EL (cell line): ENCODE measurements around the gene DDX49.
"Not testable (repeated sequence)": the region's sequence is repeated elsewhere in the genome, so short reads cannot be mapped to it uniquely, and the experiment has no call there.

ENCODE experiments used
- DNase-seq: peaks from one replicate; pipeline ENCODE4 v3.0.0-alpha.2; 2016

Gene DDX49

DNA sequence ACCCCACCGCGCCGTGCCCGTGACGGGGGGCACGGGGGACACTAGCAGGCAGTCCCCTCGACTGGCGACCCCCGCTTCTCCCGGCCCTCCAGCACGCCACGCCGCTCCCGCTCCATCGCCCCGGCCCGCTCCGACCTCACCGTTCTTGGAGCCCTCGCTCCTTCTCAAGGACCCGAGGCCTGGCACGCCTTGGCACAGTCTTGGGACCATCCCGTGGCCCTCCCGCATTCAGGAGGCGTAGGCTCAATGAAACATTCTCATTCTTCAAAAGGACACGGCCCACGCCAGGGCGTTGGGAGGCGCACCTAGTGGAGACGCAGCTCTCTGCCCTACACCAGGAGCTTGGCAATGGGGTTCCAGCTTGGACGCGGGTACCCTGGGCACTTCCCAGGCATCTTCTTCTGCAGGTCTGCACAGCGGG is 23.1 kb upstream of the DDX49 start:
- peak; percentile 21 for DNase-seq

DNA sequence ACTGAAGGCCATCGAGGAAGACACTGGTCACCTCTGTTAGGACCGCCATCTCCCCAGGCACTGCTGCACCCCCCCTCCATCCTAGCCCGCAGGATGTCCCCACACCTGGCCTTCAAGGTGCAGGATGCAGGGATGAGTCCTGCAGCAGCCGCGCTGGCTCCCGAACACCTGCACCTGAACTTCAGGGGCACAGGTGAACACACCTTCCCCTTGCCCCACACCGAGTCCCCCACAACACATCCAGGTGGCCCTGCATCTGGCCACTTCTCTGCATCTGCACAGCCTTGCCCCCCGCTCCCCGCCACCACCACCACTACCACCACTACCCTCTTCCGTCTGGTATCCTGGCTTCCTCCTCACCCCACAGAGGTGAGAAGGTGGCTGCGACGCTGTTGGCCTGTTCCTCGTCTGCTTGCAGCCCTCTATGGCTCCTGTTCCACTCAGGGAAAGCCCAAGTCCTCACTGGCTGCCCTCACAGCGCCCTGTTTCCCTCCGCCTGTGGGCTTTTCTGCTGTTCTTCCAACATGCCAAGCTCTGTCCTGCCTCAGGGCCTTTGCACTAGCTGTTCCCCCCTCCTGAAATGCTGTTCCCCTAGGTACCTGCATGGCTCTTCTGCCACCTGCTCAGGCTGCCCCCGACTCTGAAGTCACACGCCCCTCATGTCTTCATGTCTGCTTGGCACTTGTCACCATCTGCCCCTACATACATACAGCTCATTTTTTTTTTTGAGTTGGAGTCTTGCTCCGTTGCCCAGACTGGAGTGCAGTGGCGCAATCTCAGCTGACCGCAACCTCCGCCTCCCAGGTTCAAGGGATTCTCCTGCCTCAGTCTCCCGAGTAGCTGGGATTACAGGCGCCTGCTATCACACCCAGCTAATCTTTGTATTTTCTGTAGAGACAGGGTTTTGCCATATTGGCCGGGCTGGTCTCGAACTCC is 22.2 kb upstream of the DDX49 start:
- DNase-seq: no peak

DNA sequence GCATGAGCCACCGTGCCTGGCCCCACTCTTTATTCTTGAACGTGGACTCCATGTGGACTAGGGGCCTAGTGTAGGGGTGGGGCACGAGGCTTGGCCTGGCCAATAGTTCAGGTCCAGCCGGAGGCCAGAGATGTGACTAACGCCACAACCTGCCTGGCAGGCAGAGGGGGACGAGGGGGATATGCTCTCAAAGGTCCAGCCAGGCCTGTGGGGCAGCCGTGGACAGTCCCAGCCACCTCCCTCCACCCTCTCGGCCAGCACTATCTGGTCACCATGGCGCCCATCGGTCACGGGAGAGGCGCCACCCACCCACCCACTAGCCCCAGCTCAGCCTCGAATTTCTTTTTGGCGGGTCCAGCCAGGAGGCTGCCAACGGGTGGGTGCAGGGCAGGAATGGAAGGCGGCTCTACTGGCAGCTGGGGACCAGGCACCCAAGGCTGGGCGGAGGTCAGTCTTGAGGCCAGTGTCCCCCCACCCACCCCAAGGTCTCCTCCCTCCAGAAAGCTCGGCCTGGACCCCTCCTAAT is 21.4 kb upstream of the DDX49 start:
- DNase-seq: no peak

DNA sequence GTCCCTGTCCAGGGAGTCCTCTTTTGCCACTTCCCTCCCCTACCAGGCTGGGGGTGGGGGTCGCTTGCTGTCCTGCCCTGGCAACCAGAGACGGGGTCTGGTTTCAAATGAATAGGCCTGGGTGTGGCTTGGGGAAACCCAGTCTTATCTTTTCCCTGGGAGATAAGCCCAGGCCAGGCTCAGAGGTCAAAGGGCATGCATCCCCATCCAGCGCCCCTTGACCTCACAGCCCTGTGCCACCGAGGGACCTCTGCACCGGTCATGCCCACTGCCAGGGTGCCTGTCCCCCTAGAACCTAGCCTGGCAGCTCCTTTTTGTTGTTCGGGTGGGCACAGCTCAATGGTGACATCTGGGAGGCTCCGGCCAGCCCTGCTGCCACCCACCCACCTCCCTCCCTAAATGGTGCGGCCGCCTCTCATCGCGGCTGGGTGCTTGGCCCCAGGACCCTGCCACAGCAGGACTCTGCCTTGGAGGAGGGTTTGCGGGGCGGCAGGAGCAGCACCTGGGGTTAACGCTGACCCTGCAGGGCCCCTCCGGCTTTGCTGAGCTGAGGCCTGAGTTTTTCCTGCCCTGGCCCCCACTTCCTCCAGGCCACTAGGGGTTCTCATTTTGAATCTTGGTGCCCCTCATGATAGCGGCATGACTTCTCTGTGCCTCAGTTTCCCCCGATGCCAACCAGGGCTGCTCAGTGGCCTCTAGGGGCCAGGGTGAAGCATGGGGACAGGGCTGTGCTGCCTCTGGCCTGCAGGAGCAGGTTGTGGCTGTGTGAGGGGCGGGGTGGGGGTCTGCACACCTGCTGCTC is 20.7 kb upstream of the DDX49 start:
- DNase-seq: no peak

DNA sequence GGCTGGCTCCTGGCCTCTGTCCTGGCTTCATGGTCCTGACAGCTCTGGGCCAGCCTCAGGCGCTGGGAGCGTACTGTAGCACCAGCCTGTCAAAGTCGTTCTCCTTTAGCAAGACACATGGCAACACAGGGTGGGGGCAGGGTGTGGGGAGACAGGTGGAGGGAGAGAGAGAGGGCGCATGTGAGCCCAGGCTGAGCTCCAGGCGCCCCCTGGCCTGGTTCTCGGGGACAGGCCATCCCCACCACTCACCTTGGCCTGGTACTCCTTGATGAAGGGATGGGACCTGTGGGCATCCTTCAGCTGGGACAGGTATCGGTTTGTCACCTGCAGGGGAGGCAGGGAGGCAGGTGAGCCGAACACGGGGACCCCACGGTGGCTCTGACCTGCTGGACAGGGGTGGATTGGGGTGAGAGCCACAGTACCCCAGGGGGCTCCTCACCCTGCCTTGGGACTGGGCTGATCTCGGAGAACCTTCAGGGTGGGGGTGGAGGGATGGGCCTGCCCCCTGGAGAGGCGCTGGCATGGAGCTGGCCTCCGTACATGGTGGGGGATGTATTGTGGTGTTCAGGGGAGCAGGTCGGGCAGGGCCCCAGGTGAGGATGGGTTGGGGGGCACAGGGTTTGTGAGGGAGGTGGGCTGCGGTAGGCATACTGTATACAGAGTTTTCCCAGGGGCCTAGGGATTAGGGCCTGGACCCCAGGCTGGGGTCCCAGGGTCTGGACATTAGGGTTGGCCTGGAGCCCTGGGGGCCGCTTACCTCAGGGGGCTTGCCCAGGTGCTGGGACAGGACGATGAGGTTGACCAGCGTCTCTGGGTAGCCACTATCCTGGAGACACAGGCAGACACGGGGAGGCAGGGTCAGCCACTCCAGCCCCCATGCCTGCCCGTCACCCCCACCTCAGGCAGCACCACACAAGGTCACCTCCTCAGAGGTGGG is 19.6 kb upstream of the DDX49 start:
- DNase-seq: no peak

DNA sequence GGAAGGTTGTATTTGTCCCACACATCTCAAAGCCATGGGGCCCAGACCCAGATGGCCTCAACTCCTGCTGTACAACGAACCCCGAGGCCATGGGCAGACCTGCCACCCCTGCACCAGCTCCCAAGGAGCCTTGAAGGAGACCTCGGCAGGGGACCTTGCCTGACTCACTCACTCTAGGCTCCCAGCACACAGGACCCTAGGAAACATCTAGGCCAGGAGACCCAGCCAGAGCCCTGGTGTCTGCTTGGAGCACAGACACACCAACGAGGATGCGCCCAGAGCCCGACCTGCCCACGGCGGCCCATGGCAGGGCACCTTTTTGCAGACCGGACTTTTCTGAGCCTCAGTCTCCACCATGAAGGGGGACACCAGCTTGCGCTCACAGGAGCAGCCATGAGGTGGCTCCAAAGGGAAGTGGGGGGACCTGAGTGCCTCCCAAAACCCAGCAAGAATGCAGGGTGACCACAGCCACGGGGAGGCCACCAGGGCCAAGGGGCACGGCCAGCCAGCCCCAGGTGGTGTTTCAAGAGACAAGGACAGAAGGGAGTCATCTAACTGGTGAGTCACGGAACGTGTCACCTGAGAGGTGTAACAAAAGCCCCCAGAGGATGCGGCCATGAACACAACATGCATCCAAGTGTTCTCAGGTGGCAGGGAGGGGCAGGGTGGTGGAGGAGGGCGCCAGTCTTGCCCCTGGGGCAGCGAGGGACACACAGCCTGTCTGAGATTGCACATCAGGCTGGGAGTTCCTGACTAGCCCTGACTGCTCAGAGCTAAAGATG is 18.6 kb upstream of the DDX49 start:
- no peak for DNase-seq

DNA sequence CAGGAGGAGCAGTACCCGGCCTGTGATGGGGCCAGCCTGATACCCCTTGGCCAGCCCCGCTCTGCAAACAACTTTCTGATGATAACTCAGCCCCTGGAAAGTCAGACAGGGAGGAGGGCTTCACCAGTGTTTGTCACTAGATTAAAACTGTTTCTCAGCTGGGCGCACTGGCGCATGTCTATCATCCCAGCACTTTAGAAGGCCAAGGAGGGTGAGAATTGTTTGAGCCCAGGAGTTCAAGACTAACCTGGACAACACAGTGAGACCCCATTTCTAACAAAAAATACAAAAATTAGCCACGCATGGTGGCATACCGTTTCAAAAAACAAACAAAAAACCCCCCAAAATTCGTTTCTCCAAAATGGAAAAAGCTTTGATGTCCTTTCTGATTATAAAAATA is 18.0 kb upstream of the DDX49 start:
- no peak for DNase-seq

DNA sequence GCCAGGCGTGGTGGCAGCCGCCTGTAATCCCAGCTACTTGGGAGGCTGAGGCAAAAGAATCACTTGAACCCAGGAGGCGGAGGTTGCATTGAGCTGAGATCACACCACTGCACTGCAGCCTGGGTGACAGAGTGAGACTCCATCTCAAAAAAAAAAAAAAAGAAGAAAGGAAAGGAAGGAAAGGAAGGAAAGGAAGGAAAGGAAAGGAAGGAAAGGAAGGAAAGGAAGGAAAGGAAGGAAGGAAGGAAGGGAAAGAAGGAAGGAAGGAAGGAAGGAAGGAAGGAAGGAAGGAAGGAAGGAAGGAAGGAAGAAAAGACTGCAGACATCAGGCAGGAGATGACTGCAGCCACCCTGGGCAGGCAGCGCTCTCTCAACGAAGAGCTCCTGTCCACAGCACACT is 17.0 kb upstream of the DDX49 start:
- DNase-seq: not testable (repeated sequence)

DNA sequence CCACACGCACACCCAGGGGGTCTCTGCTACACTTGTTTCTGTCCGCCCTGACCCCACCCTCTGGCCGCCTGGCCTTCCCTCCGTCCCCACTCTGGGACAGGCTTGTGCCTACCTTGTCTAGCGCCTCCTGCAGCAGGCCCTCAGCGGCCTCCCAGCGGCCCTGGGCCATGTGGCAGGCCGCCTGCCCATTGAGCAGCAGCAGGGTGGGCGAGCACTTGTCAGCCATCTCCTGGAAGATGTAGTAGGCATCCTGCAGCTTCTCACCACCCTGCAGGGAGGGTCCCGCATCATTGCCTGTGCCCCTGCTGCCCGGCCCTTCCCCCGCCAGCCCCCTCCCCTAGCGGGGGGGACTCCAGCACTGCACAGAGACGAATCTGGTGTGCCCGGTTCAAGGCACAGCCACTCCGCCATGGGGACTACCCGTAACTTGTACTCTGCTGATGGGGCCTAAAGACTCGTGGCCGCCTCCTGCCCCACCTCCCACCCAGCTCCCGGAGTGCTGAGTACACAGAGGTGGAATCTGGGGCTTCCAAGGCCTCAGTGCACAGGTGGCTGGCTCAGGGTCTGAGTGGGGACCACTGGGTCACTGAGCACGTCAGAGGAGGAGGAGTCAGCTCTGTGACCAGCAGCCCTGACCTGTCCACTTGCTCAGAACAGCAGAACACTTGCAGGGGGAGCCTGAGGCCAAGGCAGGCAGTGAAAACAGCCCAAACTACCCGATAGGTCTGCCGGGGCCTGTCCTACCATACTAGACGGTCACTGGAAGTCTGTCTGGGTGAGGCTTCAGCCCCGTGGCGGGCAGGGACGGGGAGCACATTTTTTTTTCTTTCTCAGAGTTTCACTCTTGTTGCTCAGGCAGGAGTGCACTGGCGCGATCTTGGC is 16.1 kb upstream of the DDX49 start:
- DNase-seq: no peak

DNA sequence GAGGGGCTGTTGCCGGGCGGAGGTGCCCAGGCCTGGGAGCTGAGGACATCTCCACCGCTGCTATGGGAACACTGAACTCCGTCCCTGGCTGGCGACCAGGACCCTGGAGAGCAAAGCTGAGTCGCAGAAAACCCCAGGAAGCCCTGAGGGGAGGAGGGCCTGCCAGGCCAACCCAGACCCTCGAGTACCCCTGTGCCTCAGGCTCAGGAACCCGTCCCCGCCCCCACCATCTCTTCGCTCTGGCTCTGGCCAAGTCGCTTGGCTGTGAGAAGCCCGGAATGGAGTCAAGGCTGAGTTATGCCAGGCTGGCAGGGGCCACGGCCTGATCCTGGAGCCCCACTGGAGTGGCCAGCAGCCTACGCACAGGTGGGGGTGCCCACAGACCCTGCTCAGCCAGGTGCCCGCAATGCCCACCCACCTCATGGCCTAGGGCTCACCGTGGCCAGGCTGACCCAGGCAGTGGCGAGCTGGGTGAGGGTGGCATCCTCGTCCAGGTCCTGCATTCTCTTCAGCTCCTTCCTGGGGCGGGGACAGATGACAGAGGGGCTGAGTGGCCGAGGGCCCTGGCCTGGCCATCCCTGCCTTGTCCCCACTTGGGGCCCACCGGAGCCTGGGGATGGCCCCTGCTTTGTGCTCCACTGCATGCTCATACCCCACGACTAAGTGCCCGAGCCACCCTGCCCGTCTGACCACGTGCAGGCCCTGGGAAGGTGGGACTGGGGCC is 15.0 kb upstream of the DDX49 start:
- DNase-seq: no peak

DNA sequence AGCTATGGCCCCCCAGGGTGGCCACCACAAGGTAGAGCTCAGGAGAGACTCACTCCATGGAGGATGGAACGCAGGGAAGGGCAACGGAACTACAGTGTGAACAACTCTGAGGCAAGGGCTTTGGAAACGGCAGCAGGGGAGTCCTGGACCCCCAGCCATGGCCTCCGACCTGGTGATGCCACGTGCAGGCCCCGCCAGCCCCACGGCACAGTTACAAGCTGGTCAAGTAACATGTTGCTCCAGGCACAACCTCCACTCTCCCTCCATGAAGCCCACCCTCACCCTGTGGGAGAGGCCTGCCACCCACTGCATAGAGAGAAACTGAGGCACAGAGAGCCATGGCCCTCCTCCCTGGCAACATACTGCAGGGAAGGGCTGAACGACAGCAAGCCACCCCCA is 14.5 kb upstream of the DDX49 start:
- no peak for DNase-seq

DNA sequence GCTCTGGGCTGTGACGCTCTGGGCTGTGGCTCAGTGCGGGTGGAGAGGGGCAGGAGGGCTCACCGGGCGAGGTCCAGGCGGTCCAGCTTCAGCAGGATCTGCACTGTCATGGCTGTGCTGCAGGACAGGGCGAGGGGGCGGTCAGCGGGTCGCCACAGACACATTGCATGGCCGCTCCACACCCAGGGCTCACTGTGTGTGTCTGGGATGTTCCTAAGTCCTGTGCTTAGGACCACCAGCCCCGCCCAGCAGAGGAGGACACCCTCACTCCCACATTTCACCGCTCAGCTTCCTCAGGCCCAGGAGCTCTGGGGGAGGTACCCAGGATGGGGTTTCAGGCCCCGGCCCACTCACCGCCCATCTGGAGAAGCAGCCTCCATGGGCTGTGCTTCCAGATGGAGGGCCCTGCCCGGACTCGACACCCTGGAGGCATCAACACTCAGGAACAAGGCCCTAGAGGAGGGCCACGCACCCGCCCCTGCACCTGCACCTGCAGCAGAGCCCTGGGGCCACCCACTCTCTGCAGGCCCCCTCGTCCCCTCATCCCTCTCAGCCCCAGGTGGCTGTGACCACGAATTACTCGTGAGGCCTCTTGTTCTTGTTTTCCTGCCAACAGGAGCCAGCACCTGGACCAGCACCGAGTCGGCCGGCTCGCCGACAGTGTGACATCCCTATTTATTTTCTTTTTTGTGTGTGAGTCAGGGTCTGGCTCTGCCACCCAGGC is 13.8 kb upstream of the DDX49 start:
- no peak for DNase-seq

DNA sequence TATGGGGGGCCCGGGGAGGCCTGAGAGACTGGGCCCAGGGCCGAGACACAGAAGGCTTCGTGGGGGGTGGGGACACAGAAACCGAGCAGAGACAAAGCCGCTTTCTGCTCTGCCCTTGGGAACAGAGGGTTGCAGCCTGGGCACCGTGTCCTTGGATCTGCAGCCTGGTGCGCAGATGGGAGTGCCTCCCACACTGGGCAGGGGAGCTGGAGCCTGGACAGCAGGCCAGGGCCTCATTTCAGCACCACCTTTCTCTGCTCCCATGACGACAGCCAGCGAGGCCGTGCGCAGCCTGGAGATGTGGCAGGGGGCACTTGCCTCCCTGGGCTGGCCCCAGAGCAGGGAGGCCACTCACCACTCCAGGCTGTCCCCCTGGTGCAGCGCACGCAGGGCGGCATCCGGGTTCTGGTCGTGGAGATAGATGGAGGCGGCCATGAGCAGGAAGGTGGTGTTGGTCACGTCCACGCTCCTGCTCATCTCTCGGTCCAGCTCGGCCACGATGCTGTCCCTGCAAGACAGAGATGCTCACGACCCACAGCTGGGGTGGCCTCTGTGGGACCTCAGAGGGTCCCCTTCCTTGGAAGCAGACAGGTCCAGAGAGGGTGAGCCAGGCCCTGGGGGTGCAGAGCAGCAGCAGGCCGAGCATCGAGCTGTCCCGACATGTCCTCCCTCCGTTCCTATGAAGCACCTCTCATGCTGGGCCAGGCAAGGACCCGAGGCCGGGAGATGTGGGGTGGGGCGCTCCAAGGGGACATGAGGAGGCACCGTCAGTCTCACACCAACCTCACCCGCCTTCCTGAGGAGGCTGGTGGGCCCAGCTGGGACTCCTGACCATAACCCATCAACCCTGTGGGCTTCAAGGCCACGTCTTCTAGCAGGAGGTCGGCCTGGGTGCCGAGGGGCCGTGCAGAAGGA is 12.7 kb upstream of the DDX49 start:
- no peak for DNase-seq

DNA sequence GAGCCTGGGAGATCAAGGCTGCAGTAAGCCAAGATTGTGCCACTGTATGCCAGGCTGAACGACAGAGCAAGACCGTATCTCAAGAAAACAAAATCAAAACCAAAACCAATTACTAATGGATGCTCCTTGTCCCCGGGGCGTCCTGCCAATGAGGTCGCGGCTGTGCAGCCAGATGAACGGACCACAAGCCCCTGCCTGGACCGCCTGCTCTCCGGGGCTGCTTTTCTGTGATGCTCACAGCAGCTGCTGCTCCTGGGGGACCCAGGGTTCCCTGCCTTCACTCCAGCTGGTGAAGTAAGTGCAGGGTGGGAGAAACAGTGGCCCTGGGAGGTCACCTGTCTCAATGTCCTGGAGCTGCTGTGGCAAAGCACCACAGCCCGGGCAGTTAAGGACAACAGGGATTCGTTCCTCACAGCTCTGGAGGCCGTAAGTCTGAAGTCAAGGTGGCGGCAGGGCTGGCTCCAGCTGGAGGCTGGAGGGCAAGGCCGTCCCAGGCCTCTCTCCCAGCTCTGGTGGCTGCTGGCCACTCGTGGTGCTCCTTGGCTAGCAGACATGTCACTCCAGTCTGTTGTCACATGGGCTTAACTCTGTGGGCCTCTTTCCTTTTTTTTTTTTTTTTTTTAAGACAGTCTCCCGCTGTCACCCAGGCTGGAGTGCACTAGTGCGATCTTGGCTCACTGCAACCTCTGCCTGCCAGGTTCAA is 10.4 kb upstream of the DDX49 start:
- DNase-seq: no peak

DNA sequence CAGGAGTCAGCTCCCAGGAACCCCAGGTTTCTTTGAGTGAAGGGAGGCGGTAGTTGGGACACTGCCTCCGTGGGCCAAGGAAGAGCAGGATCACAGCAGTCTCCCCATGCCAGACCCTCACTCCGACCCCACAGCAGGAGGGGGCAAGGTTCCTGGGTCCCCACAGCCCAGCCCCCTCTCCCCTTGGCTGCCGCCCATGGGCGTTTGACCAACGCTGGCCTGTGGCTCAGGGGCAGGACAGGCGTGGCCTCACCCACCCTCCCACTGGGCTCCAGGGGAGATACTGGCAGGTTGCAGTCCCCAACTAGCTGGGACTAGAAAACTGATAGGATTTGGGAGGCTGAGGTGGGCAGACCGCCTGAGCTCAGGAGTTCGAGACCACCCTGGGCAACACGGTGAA is 9.5 kb upstream of the DDX49 start:
- no peak for DNase-seq

DNA sequence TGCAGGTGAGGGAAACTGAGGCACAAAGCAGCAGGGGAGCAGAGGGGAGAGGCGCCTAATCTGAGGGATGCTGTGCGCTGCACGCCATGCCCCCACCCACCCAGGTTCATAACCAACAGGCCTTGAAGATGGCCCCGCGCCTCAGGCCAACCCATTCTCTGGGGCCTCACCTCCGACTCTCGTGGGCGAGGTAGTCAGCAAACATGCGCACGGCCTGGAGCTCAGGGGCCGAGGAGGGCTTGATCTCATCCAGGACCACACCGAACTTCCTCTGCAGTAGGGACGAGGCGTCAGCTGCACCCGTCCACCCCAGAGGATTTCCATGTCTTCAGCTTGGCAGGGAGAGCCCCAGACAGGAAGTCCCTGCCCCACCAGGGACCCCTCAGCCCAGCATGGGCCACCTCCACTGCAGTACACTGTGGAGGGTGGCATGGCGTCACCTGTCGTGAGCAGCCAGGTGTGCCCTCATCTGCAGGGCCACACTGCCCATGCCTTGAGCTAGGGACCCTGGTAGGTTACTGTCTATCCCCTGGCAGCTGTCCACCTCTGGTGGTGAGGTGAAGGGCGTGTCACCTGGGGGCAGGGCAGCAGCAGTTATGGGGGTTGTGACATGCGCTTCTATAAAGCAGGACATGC is 8.6 kb upstream of the DDX49 start:
- no peak for DNase-seq

DNA sequence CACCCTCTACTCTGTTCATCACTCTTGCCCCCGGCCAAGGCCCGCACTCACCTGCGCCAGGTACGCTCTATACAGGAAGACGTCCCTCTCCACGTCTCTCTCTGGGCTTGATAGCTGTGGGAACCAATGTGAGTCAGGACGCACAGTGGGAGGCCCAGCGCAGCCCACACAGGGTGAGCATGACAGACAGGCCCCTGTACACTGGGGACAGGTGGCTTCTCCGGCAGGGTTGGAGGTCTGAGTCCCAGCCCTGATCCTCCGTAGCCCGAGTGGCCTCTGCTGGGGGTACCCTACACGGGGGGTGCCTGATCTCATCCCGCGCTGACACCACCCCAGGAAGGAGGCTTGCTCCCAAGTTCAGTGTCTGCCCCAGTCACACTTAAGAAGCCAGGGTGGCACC is 6.6 kb upstream of the DDX49 start:
- DNase-seq: no peak
